Endometrium (tissue), 2 donors: ENCODE results near the gene HLA-DOB.

Experiments used
- FAIRE-seq: peaks from 2 replicates; lab custom pipeline; 2012; peaks lifted over from hg19 to GRCh38; lab: Jason Lieb, UNC
- donor health status: control.
- donor health status: control.

HLA-DOB gene

DNA sequence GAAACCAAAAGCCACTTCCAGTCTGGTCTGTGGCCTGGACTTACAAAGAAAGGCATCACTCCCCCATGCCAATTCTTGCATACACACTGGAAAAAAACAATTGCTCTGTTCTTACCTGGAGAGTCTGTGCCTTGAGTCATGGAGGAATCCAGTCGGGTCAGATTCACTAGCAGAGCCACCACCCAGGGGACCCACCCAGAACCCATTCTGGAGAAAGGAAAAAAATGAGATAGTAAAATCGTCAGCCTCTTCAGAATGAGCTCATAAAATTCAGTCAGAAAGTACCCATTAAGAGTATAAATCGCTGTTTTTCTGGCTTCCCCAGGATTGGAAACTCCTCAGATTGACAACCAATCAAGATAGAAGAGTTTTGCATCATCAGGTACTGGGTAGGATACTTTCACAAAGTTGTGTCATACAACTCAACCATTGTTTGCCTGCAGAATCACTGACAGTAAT, at the start of gene HLA-DOB:
Gene HLA-DOB (minus strand): TSS at position 257 of the 459 bp plus-strand sequence. CDS start 51 bp downstream, at position 206.
- no peak for FAIRE-seq

DNA sequence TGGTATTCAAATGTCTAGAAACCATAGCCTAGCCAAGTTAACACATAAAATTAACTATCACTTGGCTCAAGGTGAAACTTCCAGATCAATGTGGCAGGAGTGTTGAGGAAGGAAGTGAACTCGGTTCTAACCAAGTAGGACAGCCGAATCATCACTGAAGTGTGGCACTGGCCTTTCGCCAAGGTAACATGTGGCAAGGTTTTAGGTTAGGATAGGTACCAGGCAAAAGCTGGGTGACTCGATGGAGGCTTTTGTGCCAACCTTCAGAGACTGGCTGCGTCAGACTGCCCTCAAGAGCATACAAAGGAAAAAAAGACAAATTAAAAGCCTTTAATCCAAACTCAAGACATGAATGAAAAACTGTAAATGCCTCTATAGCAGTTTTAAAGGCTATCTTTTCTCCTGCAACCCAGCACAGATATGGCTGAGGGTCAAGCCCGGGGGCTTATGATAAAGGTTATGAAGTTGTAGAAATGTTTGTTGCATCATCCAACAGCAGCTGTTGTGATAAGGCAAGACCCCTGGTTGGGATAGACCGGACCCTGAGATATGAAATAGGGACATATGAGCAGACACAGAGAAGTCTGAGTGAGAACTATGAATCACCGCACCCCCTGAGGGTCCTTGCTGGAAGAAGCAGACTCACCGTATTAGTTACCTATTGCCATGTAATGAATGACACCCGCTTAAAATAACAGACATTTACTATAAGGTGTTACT, 49.1 kb upstream of the HLA-DOB start:
- no peak for FAIRE-seq

DNA sequence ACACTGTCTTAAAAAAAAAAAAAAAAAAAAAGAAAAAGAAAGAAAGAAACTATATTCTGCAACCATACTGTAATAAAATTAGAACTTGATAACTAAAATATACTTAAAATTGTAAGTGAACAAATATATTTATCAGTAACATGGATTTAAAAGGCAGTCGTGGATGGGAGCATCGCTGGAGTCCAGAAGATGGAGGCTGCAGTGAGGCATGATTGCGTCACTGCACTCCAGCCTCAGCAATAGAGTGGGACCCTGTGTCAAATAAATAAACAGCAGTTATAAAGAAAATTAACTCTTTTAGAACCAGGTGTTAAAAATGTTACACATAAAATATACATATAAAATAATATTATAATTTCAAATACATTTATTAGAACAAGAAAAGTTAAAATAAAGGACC, 45.9 kb upstream of the HLA-DOB start:
- FAIRE-seq: no peak

DNA sequence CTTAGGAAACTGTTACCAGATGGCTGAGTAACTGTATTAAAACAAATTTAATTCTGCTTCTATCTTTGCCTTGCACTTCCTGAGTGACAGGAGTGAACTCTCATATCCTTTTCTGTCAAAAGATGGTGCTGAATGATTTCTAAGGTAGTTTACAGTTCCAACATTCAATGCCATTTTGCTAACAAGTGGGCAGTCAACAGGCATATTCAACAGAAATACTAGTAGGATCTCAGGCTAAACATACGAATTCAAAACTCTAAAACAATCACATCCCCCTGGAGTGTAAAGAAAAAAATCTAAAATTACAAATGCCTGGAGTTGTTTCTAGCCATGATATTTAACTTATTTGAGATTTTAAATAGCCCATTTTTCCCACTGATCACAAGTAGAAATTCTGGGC, 43.9 kb upstream of the HLA-DOB start:
- FAIRE-seq: no peak

DNA sequence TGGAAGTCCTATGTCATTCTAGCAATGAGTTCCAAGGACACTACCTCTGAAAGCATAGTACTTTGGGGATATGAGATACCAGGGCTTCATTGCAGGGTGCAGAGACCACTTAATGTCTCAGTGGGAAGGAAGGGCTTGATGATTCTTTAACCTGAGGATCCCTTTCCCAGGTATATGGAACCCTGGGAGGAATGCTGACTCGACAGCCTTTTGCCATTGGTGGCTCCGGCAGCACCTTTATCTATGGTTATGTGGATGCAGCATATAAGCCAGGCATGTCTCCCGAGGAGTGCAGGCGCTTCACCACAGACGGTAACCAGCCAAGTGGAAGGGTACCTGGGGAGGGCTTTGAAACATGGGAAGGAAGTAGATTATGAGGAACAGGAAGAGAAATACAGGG, 41.4 kb upstream of the HLA-DOB start:
- FAIRE-seq: no peak

DNA sequence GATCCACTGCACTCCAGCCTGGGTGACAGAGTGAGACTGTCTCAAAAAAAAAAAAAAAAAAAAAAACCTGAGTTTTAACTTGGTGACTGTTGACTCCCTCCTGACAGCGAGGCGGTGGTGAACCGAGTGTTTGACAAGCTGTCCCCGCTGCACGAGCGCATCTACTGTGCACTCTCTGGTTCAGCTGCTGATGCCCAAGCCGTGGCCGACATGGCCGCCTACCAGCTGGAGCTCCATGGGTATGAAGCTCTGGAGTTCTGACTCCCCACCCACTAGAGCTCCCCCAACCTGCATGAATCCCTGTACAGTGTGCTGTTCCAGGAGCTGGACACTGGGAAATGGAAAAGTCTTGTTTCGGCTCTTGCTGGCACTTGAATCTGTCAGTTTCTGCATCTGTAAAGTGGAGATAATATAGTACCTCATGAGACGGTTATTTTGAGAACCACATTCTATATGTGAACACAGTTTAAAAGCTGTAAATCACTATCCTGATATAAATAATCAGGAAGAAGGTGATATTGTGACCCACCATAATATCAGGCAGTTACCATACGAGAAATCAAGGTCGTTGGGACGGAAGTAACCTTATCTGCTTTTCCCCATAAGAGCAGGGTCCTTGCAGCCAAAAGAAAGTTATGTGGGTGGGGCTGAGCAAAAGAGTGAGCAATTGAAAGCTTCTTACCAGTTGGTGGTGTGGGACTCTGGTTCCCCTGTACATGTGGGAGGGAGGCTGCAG, 40.5 kb upstream of the HLA-DOB start:
- no peak for FAIRE-seq

DNA sequence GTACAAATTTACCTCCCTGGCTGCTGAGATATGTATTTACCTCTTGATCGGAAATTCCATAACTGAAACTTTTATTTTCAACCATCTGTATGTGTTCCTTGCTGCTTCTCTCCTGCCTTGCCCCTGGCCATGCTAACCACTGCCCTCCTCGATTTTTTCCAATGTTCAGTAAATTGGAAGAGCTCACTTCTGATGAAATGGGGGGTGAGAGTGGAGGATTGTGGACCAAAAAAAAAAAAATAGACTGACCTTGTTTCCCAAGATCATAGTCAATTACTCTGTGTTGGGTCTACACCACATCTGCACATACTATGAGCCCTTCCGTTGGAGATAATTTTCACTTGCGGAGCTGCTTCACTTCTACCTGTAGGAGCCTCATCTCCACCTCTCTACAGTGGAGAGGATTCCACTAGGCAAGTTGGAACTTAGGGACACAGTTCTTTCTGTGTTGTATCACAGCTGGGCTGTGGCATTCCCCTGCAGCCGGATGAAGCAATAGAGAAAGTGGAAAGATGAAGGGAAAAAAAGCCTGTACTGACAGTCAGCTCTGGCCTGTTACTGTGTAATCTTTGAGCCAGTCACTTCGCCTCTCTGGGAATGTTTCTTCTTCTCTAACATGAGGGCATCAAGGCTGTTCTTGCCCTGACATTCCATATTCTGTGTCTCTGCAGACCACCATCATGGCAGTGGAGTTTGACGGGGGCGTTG, 38.8 kb upstream of the HLA-DOB start:
- FAIRE-seq: no peak

DNA sequence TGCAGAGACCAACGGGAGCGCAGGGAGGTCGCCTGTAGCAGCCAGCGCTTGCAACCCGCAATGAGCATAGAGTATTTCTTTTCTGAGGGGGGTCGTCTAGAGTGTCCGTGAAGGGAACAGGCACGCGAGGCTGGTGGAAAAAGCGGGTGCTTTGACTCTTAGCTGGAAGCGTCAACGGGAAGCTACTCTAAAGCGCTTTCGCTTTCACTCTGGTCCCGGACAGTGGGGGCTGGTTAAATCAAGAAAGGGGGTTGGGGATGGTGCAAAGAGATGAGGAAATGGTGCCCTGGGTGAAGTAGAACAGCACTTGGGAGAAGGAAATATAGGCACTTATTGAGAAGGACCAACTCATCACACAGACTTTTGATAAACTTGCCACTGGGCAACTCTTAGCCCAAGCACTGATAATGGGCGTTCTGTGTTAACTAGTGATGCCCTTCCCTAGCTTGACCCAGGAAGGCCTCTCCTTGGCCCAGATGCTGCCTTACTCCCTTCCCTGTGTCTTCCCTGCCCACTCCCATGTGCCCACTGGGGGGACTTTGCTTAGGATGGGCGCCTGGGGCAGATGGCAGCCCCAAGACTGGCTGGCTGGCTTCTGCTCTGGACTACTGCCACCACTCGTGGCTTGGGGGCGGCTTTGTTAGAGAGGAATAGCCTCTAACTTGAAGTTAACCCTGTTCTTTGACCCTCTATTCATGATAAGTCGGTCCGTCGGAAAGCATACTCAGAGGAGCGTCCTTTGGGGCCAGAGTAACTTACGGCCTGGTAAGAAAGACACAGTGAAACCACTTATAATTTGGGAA, 37.8 kb upstream of the HLA-DOB start:
- FAIRE-seq: no peak

DNA sequence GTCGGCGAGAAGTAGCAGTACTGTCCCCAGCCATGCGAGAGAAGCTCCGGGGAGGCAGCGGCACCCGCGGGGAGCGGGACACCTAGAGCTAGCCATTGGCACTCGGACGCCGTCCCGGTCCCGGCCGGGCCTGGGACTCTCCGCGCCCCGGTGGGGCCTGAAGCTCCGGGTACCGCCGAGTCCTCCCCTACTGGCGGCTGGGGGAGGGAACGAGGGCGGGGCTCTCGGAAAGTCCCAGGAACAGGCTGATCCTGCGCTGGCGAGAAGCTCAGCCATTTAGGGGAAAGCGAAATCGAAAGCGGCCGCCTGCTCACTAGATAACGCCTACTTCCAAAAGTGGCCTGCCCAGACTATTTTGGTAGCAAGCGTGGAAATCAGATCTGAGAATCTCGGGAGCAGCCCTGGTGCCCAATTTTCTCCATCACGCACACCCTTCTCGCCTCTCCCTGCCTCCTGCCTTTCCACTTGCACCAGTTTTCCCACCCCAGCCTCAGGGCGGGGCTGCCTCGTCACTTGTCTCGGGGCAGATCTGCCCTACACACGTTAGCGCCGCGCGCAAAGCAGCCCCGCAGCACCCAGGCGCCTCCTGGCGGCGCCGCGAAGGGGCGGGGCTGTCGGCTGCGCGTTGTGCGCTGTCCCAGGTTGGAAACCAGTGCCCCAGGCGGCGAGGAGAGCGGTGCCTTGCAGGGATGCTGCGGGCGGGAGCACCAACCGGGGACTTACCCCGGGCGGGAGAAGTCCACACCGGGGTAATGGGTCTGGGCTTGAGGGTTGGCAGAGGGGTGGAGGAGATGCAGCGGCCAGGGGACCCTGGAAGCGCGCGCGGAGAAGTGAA, 37.0 kb upstream of the HLA-DOB start, which contains the start of the genes PSMB9 and TAP1:
Gene PSMB9 (plus strand): TSS at position 652 of the 835 bp plus-strand sequence. CDS start 38 bp downstream, at position 690.
Gene TAP1 (minus strand): TSS at position 164 of the 835 bp plus-strand sequence. CDS start 68 bp downstream, at position 96.
- FAIRE-seq: no peak

DNA sequence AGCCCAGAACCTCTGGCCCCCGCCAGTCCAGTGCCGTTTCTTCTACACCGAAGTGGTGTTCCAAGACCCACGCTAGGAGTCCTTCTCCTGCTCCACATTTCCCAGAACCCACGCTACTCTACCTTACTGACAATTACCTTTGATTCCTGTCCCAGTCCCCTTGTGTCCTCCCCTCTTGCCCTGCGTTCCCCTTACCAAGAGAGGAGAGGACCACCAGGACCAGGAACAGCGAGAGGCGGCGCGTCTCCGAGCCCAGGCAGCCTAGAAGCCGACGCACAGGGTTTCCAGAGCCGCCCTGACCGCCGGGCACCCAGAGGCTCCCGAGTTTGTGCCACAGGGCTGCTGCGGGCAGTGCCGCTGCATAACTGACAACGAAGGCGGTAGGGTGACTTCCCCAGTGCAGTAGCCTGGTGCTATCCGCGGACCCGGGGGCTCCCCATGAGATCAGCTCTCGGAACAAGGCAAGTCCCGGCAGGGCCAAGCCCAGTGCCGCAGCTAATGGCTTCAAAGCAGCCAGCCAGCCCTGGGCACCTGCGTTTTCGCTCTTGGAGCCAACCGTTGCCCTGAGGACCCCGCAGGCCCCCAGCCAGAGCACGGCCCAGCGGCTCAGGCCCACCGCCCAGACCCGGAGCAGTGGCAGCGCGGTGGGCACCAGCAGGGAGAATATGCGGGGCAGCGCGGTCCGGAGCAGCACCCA, 36.2 kb upstream of the HLA-DOB start:
- no peak for FAIRE-seq

DNA sequence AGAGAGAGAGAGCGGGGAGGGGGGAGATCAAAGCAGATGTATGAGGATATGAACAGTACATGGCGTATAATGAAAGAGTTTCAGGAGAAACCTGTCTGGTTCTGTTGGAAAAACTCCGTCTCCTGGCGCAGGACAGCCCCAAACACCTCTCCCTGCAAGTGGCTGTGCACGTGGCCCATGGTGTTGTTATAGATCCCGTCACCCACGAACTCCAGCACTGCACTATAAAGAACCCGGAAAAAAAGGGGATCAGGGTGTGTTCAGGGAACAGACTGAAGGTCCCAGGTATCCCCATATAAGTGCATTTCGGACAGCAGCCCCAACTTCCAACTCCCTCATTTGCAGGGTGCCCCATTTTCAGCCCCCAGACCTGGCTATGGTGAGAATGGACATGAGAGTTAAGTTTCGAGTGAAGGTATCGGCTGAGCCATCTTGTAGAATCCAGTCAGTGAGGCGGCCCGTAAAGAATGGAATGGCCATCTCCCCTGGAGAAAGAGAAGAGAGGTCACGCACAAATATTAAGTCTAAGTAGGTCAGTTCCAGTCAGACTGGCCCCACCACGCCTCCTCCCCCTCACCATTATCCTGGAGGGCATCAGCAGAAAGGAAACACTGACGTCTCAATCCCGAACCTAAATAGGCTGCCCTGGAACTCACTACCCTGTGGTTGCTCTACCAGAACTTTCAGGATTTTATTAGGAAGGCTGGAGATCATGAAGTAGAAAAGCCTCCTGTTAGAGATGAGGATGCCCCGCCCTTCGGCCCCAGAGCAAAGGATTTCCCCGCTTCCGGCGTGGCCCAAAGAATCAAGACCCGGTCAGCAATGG, 35.4 kb upstream of the HLA-DOB start:
- FAIRE-seq: no peak

DNA sequence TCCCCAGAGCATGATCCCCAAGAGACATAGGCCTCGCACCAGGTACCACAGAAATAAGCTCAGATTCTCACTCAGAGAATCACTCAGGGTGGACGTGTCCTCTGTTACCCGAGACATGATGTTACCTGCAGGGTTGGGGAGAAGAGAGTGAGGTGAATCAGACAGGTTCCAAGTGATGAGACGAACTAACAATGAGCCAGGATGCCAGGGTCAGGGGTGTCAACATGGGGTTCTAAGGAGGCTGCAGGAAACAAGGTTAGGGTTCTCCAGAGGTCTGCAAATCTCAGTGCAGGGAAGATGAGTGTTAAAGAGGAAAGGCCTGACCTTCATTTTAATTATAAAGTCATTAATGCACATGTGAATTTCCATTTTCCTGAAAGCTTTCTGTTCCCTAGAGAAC, 34.2 kb upstream of the HLA-DOB start:
- no peak for FAIRE-seq

DNA sequence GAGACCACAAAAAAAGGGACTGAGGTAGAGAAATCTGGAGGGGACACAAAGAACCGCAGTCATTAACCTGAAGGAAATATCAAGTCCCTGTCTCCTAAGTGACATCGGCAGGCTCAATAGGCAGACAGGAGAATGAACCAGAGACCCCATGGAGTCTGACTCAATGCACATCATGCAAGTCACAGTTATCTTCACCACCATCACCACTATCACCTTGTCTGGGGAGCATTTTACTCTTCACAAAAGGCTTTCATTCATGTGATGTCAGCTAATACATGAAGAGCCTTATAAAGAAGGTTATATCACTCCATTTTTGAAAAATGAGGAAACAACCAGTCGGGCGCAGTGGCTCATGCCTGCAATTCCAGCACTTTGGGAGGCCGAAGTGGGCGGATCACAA, 32.3 kb upstream of the HLA-DOB start:
- no peak for FAIRE-seq

DNA sequence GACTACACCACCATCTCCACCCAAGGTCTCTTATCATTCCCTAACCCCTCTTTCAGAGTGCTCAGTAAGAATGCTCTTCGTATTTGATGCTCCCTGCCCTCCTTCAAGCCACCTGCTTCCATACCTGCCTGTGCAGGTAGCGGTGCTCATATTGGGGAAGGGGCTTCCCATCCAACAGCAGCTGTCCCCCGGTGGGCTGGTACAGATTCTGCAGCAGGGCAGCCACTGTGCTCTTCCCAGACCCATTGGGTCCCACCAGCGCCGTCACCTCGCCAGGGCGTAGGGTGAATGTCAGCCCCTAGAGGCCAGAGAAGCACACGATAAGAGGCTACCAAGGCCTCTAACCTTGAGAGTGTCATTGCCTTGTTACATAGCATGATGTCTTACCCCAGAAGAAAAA, 31.0 kb upstream of the HLA-DOB start:
- FAIRE-seq: no peak

DNA sequence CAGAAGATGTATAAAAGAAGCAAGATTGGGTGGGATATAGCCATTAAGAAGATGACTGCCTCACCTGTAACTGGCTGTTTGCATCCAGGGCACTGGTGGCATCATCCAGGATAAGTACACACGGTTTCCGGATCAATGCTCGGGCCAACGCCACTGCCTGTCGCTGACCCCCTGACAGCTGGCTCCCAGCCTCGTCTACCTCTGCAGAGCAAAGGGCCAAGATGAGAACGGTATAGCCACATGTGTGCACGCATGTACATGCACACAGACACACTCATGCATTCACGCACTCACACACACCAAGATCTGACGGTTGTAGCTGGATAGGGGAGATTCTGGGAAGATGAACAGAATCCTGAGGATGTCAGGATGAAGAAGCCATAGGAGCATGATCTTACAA, 30.2 kb upstream of the HLA-DOB start:
- no peak for FAIRE-seq

DNA sequence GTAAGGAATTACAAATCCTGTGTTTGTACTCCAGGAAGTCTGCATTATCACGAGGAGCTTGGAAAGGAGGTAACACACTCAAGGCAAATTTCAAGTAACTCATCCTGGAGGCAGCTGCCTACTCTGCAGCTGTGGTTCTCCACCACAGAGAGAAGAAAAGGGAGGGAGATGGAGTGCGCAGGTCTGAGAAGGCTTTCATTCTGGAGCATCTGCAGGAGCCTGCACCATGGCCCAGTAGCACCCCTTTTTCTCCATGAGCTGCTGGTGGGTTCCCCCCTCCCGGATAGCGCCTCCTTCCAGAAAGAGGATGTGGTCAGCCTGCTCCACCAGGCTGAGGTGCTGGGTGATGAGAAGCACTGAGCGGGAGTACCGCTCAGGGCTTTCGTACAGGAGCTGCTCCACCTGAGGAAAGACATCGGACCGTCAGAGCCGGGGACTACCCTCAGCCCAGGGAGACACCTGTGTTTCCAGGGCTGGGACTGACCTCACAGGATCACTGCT, 28.6 kb upstream of the HLA-DOB start:
- FAIRE-seq: no peak

DNA sequence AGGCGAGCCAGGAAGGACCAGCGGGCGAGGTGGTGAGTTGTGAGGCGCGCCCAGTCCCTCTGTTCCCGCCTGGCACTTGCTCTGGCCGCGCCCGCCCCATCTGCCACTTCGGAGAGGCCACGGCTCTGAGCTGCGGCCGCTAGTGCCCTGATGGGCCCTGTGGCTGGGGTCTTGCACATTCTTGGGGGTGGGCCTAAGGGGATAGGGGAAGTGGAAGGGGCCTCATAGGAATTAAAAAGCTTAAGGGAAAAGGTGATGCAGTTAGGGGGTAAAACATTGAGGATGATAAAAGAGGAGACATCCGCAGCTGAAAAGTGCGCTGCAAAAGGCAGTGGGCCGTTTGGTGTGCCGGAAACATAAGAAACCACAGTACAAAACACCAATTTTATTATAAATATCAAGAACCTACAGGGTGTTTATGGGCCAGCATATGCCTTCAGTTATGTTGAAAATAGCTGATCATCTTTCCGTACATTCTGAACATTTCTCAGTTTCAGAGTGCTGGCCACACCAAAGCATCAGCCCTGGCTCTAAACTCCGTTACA, 28.1 kb upstream of the HLA-DOB start:
- FAIRE-seq: no peak

DNA sequence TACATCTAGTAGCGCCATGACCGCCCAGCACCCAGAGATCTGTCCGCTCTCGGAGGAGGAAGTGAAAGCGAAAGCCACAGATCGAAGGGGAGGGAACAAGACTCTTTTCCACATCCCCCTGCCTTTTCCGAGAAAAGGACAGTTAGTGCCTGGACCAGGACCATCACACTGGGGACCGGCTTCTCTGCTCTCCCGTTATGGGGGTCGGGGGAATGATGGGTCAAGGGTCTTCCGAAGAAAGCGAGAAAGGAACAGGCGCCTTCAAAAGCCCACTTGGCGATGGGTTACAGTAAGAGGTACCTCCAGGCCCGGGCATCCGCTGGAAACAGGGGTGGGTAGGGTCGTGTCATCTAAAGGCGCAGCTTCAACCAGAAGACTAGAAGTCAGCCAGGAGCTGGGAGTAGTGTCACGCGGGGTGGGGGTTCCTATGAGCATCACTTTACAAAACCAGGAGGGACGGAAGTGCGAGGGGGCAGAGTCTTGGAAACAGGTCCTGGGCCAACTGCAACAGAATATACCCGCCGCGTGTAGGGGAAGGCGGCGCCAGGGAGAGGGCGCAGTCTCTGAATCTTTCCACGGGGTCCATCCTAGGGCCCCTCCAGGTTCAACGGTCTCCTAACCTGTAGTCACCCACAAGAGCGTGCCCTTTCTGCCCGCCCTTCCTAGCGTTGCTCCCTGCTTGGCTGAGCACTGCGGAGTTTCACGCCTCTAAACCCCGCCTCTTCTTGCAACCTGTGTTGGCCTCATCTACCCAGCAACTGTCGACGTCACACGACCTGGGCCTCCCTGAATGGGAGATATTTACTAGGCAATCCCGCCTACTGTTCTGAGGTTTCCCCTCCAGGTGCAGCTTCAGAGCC, 27.4 kb upstream of the HLA-DOB start, which contains the start of gene PSMB8:
Gene PSMB8 (minus strand): TSS at position 69 of the 860 bp plus-strand sequence. CDS start 51 bp downstream, at position 18.
- FAIRE-seq: no peak
